ENCODE data around the gene NMNAT2. TPM values are rescaled to one million over a fixed set of nuclear protein-coding genes. Genes with fewer than 3 reads are reported as not detected.

NMNAT2 gene
- total RNA-seq, 1 donor from 2014 or later = 0.49 TPM

- peak overlapping the region; percentile 88 for H2AFZ ChIP-seq (replicated peaks)
- TF ChIP-seq EZH2 (IDR thresholded peaks at IDR 0.05) (no peak), CTCF (IDR thresholded peaks at IDR 0.05) (peak; percentile 90), EZH2phosphoT487 (IDR thresholded peaks at IDR 0.05) (no peak)
- peak; percentile 89 for DNase-seq (ENCODE audit: low spot score)
These were observed 136.6 kb downstream of the NMNAT2 start for GRCh38 chr1:183281553-183282091.

GRCh38 chr1:183281039-183281438 is 137.1 kb downstream of the NMNAT2 start:
- no peaks in the 10 kb centered on the region for H3K9me3 ChIP-seq (ENCODE audit: low read depth)
- H3K9ac ChIP-seq = no peak overlapping the region
- no peaks in the 10 kb centered on the region for H3F3A ChIP-seq (ENCODE audit: low read depth)
- H2AFZ ChIP-seq (replicated peaks) = no peak overlapping the region
- no peak overlapping the region for H3K4me3 ChIP-seq
- H3K27ac ChIP-seq = no peak overlapping the region
- H4K20me1 ChIP-seq (ENCODE audit: low read depth) = no peaks in the 10 kb centered on the region
- no peak overlapping the region for H3K4me3 Mint-ChIP-seq
- no peaks in the 10 kb centered on the region for H3K79me2 ChIP-seq (ENCODE audit: low read depth)
- H3K4me1 Mint-ChIP-seq = peaks cover 38% of the 10 kb centered on the region
- TF ChIP-seq EZH2 (IDR thresholded peaks at IDR 0.05) (no peak), CTCF (IDR thresholded peaks at IDR 0.05) (no peak), EZH2phosphoT487 (IDR thresholded peaks at IDR 0.05) (no peak)
- H3K27me3 Mint-ChIP-seq (ENCODE audit: insufficient read depth, low read depth) = peaks cover 6% of the 10 kb centered on the region
- H3K27me3 ChIP-seq = no peaks in the 10 kb centered on the region
- peak; percentile 21 for DNase-seq (ENCODE audit: low spot score)
- peaks cover 5% of the 10 kb centered on the region for H3K4me1 ChIP-seq
- H3K36me3 Mint-ChIP-seq = no peaks in the 10 kb centered on the region
- no peak overlapping the region for H3K4me2 ChIP-seq
- H3K36me3 ChIP-seq = no peaks in the 10 kb centered on the region
- no peaks in the 10 kb centered on the region for H3K9me3 Mint-ChIP-seq
- no peak overlapping the region for H3K27ac Mint-ChIP-seq

More at GRCh38 chr1:183281553-183282091, 136.6 kb downstream of the NMNAT2 start:
- no peak overlapping the region for H3K27ac Mint-ChIP-seq
- H3K9ac ChIP-seq = no peak overlapping the region
- H3K4me1 ChIP-seq = peaks cover 5% of the 10 kb centered on the region
- H3K4me1 Mint-ChIP-seq = peaks cover 40% of the 10 kb centered on the region
- no peaks in the 10 kb centered on the region for H3K27me3 ChIP-seq
- no peaks in the 10 kb centered on the region for H4K20me1 ChIP-seq (ENCODE audit: low read depth)
- H3K79me2 ChIP-seq (ENCODE audit: low read depth) = no peaks in the 10 kb centered on the region
- H3K36me3 ChIP-seq = no peaks in the 10 kb centered on the region
- peaks cover 6% of the 10 kb centered on the region for H3K27me3 Mint-ChIP-seq (ENCODE audit: insufficient read depth, low read depth)
- H3K36me3 Mint-ChIP-seq = no peaks in the 10 kb centered on the region
- H3K4me3 ChIP-seq = no peak overlapping the region
- no peak overlapping the region for H3K4me3 Mint-ChIP-seq
- H3F3A ChIP-seq (ENCODE audit: low read depth) = no peaks in the 10 kb centered on the region
- H3K27ac ChIP-seq = no peak overlapping the region
- H3K9me3 ChIP-seq (ENCODE audit: low read depth) = no peaks in the 10 kb centered on the region
- no peak overlapping the region for H3K4me2 ChIP-seq
- H3K9me3 Mint-ChIP-seq = no peaks in the 10 kb centered on the region

- Mint-ChIP-seq H3K9me3 (no peaks in the 10 kb centered on the region), H3K36me3 (no peaks in the 10 kb centered on the region), H3K27ac (peak overlapping the region; percentile 72), H3K4me3 (no peak overlapping the region), H3K27me3 (ENCODE audit: insufficient read depth, low read depth) (peaks cover 6% of the 10 kb centered on the region), H3K4me1 (peaks cover 38% of the 10 kb centered on the region)
- Histone ChIP-seq H3K9ac (no peak overlapping the region), H3K79me2 (ENCODE audit: low read depth) (no peaks in the 10 kb centered on the region), H2AFZ (replicated peaks) (no peak overlapping the region), H3K4me3 (no peak overlapping the region), H3K27me3 (no peaks in the 10 kb centered on the region), H3K4me1 (peaks cover 5% of the 10 kb centered on the region), H3K27ac (no peak overlapping the region), H3K4me2 (no peak overlapping the region), H4K20me1 (ENCODE audit: low read depth) (no peaks in the 10 kb centered on the region), H3K36me3 (no peaks in the 10 kb centered on the region), H3F3A (ENCODE audit: low read depth) (no peaks in the 10 kb centered on the region), H3K9me3 (ENCODE audit: low read depth) (no peaks in the 10 kb centered on the region)
- TF ChIP-seq EZH2phosphoT487 (IDR thresholded peaks at IDR 0.05) (no peak), CTCF (IDR thresholded peaks at IDR 0.05) (no peak), EZH2 (IDR thresholded peaks at IDR 0.05) (no peak)
- DNase-seq (ENCODE audit: low spot score) = no peak
These were observed 138.3 kb downstream of the NMNAT2 start for GRCh38 chr1:183279835-183280234.
